Left ventricle myocardium inferior (tissue), 1 donor: ENCODE measurements around the gene TSSC4. TPM values are rescaled to one million over a fixed set of nuclear protein-coding genes. Genes with fewer than 3 reads are reported as not detected.

Experiments
- DNase-seq: peaks from one replicate; pipeline ENCODE4 v3.0.0-alpha.2; 2020
- H3K27ac ChIP-seq: fragments of 200-600 bp; replicated peaks from 2 replicates; pipeline ENCODE4 v1.8.0; 2021
- H3K27me3 ChIP-seq: fragments of 200-600 bp; 2 replicates; pipeline ENCODE4 v1.8.0; 2021; ENCODE audit warnings: low read depth
- H3K36me3 ChIP-seq: fragments of 200-600 bp; 2 replicates; pipeline ENCODE4 v1.8.0; 2021
- H3K4me1 ChIP-seq: fragments of 200-600 bp; 2 replicates; pipeline ENCODE4 v1.8.0; 2021
- H3K4me3 ChIP-seq: fragments of 200-600 bp; 2 replicates; pipeline ENCODE4 v1.8.0; 2021; ENCODE audit warnings: mild to moderate bottlenecking, moderate library complexity
- H3K9me3 ChIP-seq: fragments of 200-600 bp; replicated peaks from 2 replicates; pipeline ENCODE4 v1.8.0; 2021
- intact Hi-C: fragments of 100-400 bp; cut with micrococcal nuclease; formaldehyde crosslinking; loops from one replicate; pipeline ENCODE4 v1.11.0; 2022
- total RNA-seq: library from RNA; stranded (reverse); fragmentation: NEBNext Ultra II Directional; extraction: Animal tissue kit (Norgen Biotek cat#: 25700); gene quantifications from one replicate; pipeline ENCODE4 v1.2.1, GENCODE V29; 2021
- TF ChIP-seq, protein P1 (sequence below): fragments of 200-600 bp; IDR thresholded peaks from 2 replicates; pipeline ENCODE4 v1.8.0; 2021; ENCODE audit warnings: antibody characterized with exemption, mild to moderate bottlenecking, borderline replicate concordance
- donor health status: DM: no; HTN: yes; CAD: no; lungs with severe emphysema.

The TSSC4 gene
- total RNA-seq, 1 donor from 2014 or later, result 31.7 TPM

GRCh38 chr11:2396471-2396870, 4.1 kb upstream of the TSSC4 start:
- no peak for DNase-seq
- Histone ChIP-seq H3K9me3 (no peaks in the 10 kb centered on the region), H3K4me3 (no peak overlapping the region), H3K27ac (no peak overlapping the region), H3K27me3 (no peaks in the 10 kb centered on the region), H3K36me3 (peaks cover 71% of the 10 kb centered on the region), H3K4me1 (peaks cover 61% of the 10 kb centered on the region)
- intact Hi-C loops, result no loop called here
- TF ChIP-seq, protein P1, sequence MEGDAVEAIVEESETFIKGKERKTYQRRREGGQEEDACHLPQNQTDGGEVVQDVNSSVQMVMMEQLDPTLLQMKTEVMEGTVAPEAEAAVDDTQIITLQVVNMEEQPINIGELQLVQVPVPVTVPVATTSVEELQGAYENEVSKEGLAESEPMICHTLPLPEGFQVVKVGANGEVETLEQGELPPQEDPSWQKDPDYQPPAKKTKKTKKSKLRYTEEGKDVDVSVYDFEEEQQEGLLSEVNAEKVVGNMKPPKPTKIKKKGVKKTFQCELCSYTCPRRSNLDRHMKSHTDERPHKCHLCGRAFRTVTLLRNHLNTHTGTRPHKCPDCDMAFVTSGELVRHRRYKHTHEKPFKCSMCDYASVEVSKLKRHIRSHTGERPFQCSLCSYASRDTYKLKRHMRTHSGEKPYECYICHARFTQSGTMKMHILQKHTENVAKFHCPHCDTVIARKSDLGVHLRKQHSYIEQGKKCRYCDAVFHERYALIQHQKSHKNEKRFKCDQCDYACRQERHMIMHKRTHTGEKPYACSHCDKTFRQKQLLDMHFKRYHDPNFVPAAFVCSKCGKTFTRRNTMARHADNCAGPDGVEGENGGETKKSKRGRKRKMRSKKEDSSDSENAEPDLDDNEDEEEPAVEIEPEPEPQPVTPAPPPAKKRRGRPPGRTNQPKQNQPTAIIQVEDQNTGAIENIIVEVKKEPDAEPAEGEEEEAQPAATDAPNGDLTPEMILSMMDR, result no peak

- DNase-seq, result no peak
- TF ChIP-seq, protein P1, result no peak
- no peaks in the 10 kb centered on the region for H3K9me3 ChIP-seq
- intact Hi-C loops, result no loop called here
- peaks cover 65% of the 10 kb centered on the region for H3K36me3 ChIP-seq
- H3K4me1 ChIP-seq, result peaks cover 61% of the 10 kb centered on the region
- no peak overlapping the region for H3K4me3 ChIP-seq
- no peaks in the 10 kb centered on the region for H3K27me3 ChIP-seq
- no peak overlapping the region for H3K27ac ChIP-seq
Observed at GRCh38 chr11:2397005-2397404, 3.5 kb upstream of the TSSC4 start.

DNA sequence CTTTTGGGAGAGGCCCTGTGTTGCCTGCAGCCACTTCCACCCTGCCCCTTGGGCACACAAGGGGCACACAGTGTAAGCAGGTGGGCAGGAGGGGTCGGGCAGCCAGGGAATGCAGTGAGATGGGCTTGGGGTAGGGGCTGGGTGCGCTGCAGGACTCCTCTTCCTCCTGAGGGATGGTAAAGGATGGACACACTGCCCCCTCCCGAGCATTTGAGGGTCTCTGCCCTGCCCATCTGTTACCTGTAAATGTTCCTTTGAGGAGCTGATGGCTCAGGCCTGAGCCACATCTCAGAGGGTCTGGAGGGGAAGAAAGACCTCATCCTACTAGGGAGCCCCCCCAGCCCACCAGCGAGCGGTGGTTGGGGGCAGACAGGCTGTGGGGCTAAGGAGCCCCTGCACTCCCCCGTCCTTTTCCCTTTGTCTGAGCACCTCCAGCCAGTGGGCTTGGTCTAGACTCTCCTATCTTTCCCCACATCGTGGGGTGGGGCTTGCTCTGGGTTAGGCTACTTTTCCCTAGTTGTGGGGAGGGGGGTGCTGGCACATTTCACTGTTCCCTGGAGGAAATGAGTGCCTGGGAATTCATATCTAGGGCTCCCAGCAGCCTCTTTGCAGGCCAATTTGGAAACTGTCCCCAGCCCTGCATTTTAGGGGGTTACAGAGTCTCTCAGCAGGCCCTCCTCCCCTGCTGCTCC, 1.7 kb upstream of the TSSC4 start:
- Histone ChIP-seq H3K27ac (peak overlapping the region; percentile 99), H3K9me3 (no peaks in the 10 kb centered on the region), H3K36me3 (peaks cover 65% of the 10 kb centered on the region), H3K4me1 (peaks cover 49% of the 10 kb centered on the region), H3K27me3 (no peaks in the 10 kb centered on the region), H3K4me3 (peak overlapping the region; percentile 91)
- TF ChIP-seq, protein P1, result peak; percentile 8
- no peak for DNase-seq
- intact Hi-C loops, result no loop called here

DNA sequence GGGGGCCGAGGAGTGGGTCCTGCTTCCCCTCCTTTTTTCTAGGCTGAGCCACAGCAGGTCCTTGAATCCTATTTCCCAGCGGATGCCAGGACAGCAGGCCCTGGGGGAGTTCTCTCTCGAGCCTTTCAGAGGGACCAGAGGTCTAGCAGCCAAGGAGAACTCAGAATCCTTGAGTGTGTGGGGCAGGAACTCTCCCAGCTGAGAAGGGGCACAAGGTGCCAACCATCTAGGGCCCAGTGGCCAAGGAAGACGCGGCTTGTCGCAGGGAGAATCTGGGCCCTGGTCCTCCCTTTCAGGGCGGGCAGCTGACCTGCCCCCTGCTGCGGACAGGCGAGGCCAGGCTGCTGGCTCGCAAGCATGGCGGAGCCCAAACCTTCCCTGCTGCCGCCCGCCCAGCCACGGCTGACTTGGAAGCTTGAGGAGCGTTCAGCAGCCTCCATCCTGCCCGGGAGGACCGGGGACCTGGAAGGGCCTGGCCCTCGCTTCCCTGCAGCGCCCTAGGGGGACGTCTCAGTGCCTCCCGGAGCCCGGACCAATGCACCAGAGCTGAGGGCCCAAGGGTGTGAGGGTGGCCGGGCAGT, 972 bp upstream of the TSSC4 start:
- H3K4me1 ChIP-seq, result peaks cover 44% of the 10 kb centered on the region
- no peak for DNase-seq
- peaks cover 58% of the 10 kb centered on the region for H3K36me3 ChIP-seq
- TF ChIP-seq, protein P1, result no peak
- H3K4me3 ChIP-seq, result peak overlapping the region; percentile 91
- no peaks in the 10 kb centered on the region for H3K27me3 ChIP-seq
- intact Hi-C loops, result no loop called here
- H3K27ac ChIP-seq, result peak overlapping the region; percentile 99
- no peaks in the 10 kb centered on the region for H3K9me3 ChIP-seq

DNA sequence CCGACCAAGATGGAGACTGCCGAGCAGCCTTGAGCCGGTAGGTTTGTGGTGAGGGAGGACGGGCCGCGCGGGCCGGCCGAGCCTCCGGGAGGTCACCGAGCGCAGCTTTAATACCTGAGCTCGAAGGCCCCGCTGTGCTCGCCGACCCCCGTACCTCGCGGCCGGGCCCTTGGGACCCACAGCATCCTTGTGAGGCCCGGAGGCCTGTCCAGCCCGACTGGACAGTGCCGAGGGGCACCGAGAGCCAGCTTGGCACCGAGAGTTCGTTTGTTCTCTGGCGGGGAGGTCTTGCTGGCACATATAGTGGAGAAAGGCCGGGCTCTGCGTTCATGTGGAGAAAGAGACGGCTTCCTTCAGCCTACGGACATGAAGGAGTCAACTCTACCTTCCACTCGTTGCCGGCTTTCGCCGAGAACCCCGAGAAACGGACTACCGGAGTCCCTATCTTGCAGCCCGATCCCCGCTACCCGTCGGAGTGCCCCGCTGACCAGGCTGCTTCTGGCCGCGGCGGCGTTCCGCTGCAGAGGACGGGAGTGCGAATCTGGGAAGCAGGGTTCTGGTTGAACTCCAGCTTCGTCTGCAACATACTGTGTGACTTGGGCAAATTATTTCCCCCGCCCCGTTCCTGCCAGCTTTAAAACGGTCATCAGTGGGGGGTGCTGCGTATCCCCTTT, 349 bp downstream of the TSSC4 start:
- Histone ChIP-seq H3K27ac (peak overlapping the region; percentile 99), H3K36me3 (peaks cover 45% of the 10 kb centered on the region)
- TF ChIP-seq, protein P1, result no peak

More for the DNA sequence above, 349 bp downstream of the TSSC4 start:
- intact Hi-C loops, result no loop called here
- peaks cover 39% of the 10 kb centered on the region for H3K4me1 ChIP-seq
- no peaks in the 10 kb centered on the region for H3K9me3 ChIP-seq
- no peak for DNase-seq
- H3K27me3 ChIP-seq, result no peaks in the 10 kb centered on the region
- peak overlapping the region; percentile 91 for H3K4me3 ChIP-seq
